HepG2 (cell line): ENCODE measurements around the gene HEXD. TPM values are rescaled to one million over a fixed set of nuclear protein-coding genes. Genes with fewer than 3 reads are reported as not detected.

ENCODE experiments used
- GABPB1 ChIP-seq: IDR thresholded peaks from 2 replicates; pipeline ENCODE4 v1.6.1; 2016; ENCODE audit warnings: mild to moderate bottlenecking, missing genetic modification reagents, moderate library complexity, missing compliant biosample characterization
- IRF1 ChIP-seq: sonication (generic); formaldehyde crosslinking; IDR thresholded peaks from 2 replicates; pipeline ENCODE4 v1.4.0; 2020; ENCODE audit warnings: low read depth, mild to moderate bottlenecking, missing genetic modification reagents
- JUNB ChIP-seq: sonication (generic); formaldehyde crosslinking; IDR thresholded peaks from 2 replicates; pipeline ENCODE4 v1.8.0; 2022; ENCODE audit warnings: missing genetic modification reagents, mild to moderate bottlenecking, borderline replicate concordance
- MLX ChIP-seq: IDR thresholded peaks from 2 replicates; pipeline ENCODE4 v1.6.1; 2016
- NR2F6 ChIP-seq, 2 experiments: IDR thresholded peaks; 2 replicates each; pipeline ENCODE4 v1.6.1; 2016; ENCODE audit warnings: antibody characterized with exemption in 1 of 2, mild to moderate bottlenecking in 1 of 2
- PCBP1 ChIP-seq: fragments of 200-400 bp; formaldehyde crosslinking; IDR thresholded peaks from 2 replicates; pipeline ENCODE4 v1.6.1; 2017; ENCODE audit warnings: mild to moderate bottlenecking, low read depth, low read length, borderline replicate concordance
- RXRB ChIP-seq: IDR thresholded peaks from 2 replicates; pipeline ENCODE4 v1.6.1; 2016; ENCODE audit warnings: borderline replicate concordance, missing genetic modification reagents, missing compliant biosample characterization
- SOX5 ChIP-seq: IDR thresholded peaks from 2 replicates; pipeline ENCODE4 v1.6.1; 2016; ENCODE audit warnings: borderline replicate concordance
- TEAD3 ChIP-seq: optimal IDR thresholded peaks from 2 replicates; pipeline ENCODE3; 2016; ENCODE audit warnings: borderline replicate concordance
- ZFP62 ChIP-seq: sonication (generic); formaldehyde crosslinking; IDR thresholded peaks from 2 replicates; pipeline ENCODE4 v1.4.0; 2020; ENCODE audit warnings: missing genetic modification reagents
- ZFP90 ChIP-seq: sonication (generic); formaldehyde crosslinking; IDR thresholded peaks from 2 replicates; pipeline ENCODE4 v1.8.0; 2022; ENCODE audit warnings: missing genetic modification reagents, mild to moderate bottlenecking, inconsistent platforms, borderline replicate concordance
- ZIK1 ChIP-seq: sonication (generic); formaldehyde crosslinking; IDR thresholded peaks from 2 replicates; pipeline ENCODE4 v1.5.0; 2020; ENCODE audit warnings: mild to moderate bottlenecking, low read depth, missing genetic modification reagents, borderline replicate concordance
- ZNF687 ChIP-seq: sonication (generic); formaldehyde crosslinking; IDR thresholded peaks from 2 replicates; pipeline ENCODE4 v1.5.1; 2020; ENCODE audit warnings: mild to moderate bottlenecking, missing genetic modification reagents, moderate library complexity
- ZNF713 ChIP-seq: sonication (generic); formaldehyde crosslinking; IDR thresholded peaks from 2 replicates; pipeline ENCODE4 v1.4.0; 2020; ENCODE audit warnings: mild to moderate bottlenecking, missing genetic modification reagents
- polyA plus RNA-seq, 8 experiments: library from polyadenylated mRNA; depleted of rRNA in 3 of 8; stranded (reverse) in 7 of 8; unstranded in 1 of 8; fragments of >200 nt; fragmentation: Illumina TruSeq in 4 of 8; extraction: Trizol in 4 of 8; gene quantifications; 2 replicates each; pipeline versions ENCODE4 v1.2.1 to v1.2.3, GENCODE V29; 2011 to 2016; ENCODE audit warnings: low read depth in 4 of 8, missing spikeins in 1 of 8, mixed read lengths in 1 of 8; ENCODE audit not compliant: insufficient read depth in 1 of 8
- total RNA-seq, 5 experiments: library from RNA; depleted of rRNA; stranded (reverse); fragments of >200 nt; fragmentation: Illumina TruSeq; extraction: Trizol; gene quantifications; 2 replicates each; pipeline ENCODE4 v1.2.3, GENCODE V29; 2016; ENCODE audit warnings: low read depth in 1 of 5
- TF ChIP-seq, protein P1 (sequence below): sonication (generic); formaldehyde crosslinking; conservative IDR thresholded peaks from 2 replicates; pipeline ENCODE4 v1.4.0; 2020; ENCODE audit warnings: mild to moderate bottlenecking, missing genetic modification reagents, moderate library complexity
- TF ChIP-seq, protein P2 (sequence below): sonication (generic); formaldehyde crosslinking; IDR thresholded peaks from 2 replicates; pipeline ENCODE4 v1.9.0; 2021; ENCODE audit warnings: missing genetic modification reagents, borderline replicate concordance

The HEXD gene
- total and polyA plus RNA-seq, 2 of the 13 experiments (the other 11 are each of a cell fraction or from before 2014, with no cell fraction given): 22.3 to 41.8 TPM

- TF ChIP-seq JUNB (CRISPR knock-in tag) (no peak), ZFP90 (CRISPR knock-in tag) (0 out of 2 replicates have a peak, but pooled peaks have one; percentile 70), PCBP1 (no peak), NR2F6 (IDR thresholded peaks at IDR 0.05) (no peak), NR2F6 (CRISPR knock-in tag; IDR thresholded peaks at IDR 0.05) (peak; percentile 58; the same call in 1 of the 2 replicates), GABPB1 (CRISPR knock-in tag) (peak; percentile 55; the same call in 1 of the 2 replicates), ZNF713 (no peak), MLX (CRISPR knock-in tag) (no peak), ZFP62 (no peak), ZIK1 (CRISPR knock-in tag) (no peak), IRF1 (CRISPR knock-in tag) (0 out of 2 replicates have a peak, but pooled peaks have one; percentile 70), TEAD3 (CRISPR knock-in tag) (peak; percentile 65), SOX5 (CRISPR knock-in tag) (peak; percentile 13; the same call in 1 of the 2 replicates), RXRB (CRISPR knock-in tag) (peak; percentile 42; the same call in 1 of the 2 replicates), ZNF687 (CRISPR knock-in tag) (peak; percentile 73)
- TF ChIP-seq, protein P1, sequence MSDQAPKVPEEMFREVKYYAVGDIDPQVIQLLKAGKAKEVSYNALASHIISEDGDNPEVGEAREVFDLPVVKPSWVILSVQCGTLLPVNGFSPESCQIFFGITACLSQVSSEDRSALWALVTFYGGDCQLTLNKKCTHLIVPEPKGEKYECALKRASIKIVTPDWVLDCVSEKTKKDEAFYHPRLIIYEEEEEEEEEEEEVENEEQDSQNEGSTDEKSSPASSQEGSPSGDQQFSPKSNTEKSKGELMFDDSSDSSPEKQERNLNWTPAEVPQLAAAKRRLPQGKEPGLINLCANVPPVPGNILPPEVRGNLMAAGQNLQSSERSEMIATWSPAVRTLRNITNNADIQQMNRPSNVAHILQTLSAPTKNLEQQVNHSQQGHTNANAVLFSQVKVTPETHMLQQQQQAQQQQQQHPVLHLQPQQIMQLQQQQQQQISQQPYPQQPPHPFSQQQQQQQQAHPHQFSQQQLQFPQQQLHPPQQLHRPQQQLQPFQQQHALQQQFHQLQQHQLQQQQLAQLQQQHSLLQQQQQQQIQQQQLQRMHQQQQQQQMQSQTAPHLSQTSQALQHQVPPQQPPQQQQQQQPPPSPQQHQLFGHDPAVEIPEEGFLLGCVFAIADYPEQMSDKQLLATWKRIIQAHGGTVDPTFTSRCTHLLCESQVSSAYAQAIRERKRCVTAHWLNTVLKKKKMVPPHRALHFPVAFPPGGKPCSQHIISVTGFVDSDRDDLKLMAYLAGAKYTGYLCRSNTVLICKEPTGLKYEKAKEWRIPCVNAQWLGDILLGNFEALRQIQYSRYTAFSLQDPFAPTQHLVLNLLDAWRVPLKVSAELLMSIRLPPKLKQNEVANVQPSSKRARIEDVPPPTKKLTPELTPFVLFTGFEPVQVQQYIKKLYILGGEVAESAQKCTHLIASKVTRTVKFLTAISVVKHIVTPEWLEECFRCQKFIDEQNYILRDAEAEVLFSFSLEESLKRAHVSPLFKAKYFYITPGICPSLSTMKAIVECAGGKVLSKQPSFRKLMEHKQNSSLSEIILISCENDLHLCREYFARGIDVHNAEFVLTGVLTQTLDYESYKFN (CRISPR knock-in tag): 0 out of 2 replicates have a peak, but pooled peaks have one; percentile 14
- TF ChIP-seq, protein P2, sequence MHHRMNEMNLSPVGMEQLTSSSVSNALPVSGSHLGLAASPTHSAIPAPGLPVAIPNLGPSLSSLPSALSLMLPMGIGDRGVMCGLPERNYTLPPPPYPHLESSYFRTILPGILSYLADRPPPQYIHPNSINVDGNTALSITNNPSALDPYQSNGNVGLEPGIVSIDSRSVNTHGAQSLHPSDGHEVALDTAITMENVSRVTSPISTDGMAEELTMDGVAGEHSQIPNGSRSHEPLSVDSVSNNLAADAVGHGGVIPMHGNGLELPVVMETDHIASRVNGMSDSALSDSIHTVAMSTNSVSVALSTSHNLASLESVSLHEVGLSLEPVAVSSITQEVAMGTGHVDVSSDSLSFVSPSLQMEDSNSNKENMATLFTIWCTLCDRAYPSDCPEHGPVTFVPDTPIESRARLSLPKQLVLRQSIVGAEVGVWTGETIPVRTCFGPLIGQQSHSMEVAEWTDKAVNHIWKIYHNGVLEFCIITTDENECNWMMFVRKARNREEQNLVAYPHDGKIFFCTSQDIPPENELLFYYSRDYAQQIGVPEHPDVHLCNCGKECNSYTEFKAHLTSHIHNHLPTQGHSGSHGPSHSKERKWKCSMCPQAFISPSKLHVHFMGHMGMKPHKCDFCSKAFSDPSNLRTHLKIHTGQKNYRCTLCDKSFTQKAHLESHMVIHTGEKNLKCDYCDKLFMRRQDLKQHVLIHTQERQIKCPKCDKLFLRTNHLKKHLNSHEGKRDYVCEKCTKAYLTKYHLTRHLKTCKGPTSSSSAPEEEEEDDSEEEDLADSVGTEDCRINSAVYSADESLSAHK (CRISPR knock-in tag): no peak
These were observed 29.8 kb upstream of the HEXD start (continued) for GRCh38 chr17:82388223-82388921.
